Stimulated activated CD4-positive, alpha-beta T cell treated with anti-CD3 and anti-CD28 coated beads, Interleukin-12 subunit alpha, Interleukin-12 subunit beta, amount 100 ng/mL, for 24 hours (primary cell): Measurements from ENCODE around the gene SPIRE1.
"Not testable (repeated sequence)": the region's sequence is repeated elsewhere in the genome, so short reads cannot be mapped to it uniquely, and the experiment has no call there.

Experiments
- DNase-seq, 2 experiments: peaks; one replicate each; pipeline ENCODE4 v3.0.0-alpha.2; 2020; ENCODE audit warnings: low read depth in 2 of 2

SPIRE1 gene

DNA sequence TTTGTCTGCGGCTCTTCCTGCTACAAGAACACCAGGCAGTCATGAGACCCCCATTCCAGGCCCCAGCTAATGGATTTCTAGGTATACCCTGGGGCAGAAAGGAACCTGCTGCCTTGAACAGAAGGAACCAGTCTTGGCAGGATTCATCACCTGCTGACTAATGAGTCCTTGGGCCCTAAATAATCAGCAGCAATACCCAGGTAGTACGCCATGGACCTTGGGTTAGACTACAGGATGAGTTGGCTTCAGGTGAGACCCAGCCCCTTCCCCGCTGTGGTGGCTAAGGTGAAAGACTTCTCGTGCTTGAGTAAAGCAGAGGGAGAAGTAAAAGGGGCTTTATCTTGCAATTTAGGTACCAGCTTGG, 105.0 kb downstream of the SPIRE1 start:
- DNase-seq, result no peak

DNA sequence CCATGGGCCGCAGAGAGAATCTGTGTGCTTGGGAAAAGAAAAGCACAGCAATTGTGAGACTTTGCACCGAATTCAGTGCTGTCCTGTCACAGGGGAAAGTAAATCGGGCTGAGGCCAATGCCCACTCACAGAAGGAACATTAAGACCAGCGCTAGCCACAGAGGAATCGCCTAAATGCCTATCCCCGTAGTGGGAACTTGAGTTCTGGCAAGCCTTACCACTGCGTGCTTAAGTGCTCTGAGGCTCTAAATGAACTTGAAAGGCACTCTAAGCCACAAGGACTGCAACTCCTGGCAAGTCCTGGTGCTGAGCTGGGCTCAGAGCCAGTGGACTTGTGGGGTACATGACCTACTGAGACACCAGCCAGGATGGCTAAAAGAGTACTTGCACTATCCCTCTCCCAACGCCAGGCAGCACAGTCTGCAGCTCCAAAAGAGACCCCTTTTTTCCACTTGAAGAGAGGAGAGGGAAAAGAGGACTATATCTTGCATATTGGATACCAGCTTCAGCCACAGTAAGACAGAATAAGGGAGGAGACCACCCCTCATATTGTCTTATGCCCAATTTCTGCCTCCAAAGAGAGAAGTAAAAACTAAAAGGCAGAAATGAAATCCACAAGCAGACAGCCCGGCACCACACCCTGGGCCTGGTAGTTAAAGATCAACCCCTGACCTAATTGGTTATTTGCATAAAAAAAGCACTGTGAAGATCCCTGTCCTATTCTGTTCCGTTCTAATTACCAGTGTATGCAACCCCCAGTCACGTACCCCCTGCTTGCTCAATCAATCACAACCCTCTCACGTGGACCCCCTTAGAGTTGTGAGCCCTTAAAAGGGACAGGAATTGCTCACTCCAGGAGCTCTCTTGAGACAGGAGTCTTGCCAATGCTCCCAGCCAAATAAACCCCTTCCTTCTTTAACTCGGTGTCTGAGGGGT, 105.7 kb downstream of the SPIRE1 start:
- DNase-seq, result not testable (repeated sequence)

DNA sequence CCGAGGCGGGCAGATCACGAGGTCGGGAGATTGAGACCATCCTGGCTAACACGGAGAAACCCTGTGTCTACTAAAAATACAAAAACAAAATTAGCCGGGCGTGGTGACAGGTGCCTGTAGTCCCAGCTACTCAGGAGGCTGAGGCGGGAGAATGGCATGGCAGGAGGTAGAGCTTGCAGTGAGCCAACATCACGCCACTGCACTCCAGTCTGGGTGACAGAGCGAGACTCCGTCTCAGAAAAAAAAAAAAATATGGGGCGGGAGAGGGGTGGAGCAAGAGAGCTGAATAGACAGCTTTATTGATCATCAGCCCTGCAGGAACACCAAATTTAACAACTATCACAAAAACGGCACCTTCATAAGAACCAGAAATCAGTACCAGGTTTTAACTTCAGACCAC, 106.4 kb downstream of the SPIRE1 start:
- DNase-seq, result not testable (repeated sequence)

DNA sequence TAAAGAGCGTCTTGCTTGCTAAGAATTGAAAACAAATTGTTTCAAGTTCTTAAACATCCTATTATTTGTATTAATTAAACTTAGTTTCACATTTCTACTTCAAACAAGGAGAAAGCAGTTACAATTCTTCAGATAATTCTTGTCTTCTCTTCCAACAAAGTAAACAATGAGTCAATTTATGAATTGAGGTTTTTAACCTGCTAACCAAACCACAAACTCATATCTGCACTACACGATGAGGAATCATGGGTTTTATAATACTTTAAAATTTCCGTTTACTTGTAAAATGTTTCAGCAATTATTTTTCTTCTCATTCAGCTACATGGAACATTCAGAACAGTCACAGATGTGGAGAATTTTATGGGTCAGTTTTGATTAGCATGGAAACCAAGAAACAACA, 114.2 kb downstream of the SPIRE1 start:
- no peak for DNase-seq

DNA sequence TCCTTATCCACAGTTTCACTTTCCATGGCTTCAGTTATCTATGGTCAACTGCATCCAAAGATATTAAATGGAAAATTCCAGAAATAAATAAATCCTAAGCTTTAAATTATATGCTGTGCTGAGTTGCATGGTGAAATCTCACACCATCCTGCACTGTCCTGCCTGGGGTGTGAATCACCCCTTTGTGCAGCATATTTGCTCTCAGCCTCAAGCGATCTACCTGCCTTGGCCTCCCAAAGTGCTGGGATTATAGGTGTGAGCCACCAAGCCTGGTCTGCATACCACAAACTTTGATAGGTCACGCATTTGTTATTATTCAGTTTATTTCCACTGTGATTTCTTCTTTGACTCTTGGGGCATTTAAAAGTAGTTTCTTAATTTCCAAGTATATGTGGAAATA, 117.2 kb downstream of the SPIRE1 start:
- no peak for DNase-seq

DNA sequence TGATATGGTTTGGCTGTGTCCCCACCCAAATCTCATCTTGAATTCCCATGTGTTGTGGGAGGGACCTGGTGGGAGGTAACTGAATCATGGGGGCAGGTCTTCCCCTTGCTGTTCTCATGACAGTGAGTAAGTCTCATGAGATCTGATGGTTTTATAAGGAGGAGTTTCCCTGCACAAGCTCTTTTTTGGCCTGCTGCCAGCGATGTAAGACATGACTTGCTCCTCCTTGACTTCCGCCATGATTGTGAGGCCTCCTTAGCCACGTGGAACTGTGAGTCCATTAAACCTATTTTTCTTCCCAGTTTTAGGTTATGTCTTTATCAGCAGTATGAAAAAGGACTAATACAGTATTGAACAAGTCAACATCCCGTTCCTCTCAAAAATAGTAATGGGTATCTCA, 118.7 kb downstream of the SPIRE1 start:
- not testable (repeated sequence) for DNase-seq

DNA sequence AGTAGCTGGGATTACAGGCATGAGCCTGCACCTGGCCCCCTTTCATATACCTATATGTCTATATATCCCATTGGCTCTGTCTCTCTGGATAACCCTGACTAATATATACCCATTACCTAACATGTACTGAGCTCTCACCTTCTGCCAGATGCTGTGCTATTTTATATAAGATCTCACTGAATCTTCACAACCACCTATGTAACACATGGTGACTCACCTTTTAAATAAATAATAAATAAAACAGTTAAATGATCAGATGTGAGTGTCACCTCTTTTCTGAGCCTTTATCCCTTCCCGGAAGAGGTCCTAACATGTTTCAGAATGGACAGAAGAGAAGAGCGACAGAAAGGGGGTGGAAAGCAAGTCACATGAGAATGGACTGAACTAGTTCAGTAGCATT, 123.1 kb downstream of the SPIRE1 start:
- no peak for DNase-seq

DNA sequence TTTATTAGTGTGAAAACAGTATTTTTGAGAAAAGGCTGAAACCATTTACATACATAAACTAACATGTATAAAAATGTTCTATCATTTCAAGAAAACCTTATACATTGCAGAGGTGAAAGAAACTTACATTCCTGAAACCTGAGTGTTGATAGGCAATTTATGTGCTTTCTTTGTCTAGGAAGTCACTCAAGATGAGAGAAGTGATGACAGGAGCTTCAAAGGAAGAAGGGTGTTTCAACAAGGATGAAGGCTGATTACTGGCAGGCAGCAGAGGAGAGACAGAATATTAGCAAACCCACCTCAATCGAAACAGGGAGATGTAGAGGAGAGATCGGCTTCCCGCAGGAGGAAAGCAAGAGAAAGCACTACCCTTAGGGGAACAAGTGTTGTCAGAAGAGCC, 125.2 kb downstream of the SPIRE1 start:
- no peak for DNase-seq

DNA sequence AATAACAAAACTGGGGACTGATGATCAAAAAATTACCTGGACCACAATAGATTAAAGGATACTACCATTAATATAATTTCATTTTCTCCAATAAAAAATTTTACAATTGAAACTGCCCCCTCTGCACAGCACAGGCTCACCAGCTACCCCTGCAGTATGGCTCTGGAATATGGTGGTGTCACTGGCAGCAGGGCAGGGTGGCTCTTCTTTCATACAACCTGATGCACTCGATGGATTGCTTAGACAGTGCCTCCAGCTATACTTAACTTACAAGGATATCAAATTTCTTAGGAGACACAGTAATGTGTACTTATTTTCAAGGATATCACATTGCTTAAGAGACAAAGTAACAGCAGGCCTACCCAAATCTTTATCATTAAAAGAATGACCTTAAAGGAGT, 126.2 kb downstream of the SPIRE1 start:
- no peak for DNase-seq

DNA sequence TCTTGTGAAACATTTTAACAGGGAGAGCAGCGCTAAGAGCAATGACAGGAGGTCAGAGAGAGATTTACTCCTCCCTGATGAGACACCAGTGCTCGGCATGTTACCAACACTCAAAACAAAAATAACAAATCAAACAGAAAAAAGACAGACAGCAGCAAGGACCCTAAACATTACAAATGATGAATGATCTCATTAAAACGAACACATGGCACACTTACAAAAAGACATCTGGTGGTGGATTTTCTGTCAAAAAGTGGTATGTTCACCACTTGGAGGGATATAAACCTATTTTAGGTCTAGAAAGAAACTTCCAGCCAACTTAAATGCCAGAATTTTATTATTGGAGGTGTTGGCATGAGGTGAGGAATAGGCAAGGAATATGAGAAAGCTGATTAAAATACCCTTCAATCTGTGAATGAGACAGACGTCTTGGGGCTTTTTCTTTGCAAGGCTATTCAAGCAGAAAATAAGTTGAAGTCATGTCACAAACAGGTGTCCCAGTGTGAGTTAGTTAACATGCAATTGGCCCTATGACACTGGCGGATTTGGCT, 137.4 kb downstream of the SPIRE1 start:
- DNase-seq, result no peak

DNA sequence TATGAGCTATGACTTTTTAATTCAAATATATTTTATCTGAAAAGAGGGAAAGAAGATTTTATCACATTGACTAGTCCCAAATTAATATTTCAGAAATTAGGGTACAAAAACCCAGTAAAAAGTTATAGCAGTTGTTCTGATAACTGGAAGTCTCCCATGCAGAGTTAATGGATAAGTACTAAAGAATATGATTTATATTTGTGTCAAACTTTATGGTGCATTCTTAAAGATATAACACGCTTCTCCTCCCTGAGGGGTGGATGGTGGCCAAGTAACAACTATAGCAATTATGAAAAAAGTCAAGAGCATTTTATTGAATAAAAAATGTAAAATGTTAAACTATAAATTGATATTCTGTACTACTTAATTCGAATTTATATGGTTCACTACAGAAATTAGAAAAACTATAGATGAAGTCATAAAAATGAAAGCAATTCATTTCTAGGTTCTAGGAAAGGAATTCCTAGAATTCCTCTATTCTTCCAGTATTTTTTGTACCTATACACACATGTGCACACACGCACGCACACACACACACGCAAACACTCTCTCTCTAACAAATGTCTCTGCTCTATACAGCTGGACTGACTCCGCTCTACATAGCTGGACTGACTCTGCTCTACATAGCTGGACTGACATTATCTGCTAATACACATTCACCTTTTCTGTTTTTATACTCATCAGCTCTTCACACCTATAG, 138.9 kb downstream of the SPIRE1 start:
- DNase-seq, result no peak

DNA sequence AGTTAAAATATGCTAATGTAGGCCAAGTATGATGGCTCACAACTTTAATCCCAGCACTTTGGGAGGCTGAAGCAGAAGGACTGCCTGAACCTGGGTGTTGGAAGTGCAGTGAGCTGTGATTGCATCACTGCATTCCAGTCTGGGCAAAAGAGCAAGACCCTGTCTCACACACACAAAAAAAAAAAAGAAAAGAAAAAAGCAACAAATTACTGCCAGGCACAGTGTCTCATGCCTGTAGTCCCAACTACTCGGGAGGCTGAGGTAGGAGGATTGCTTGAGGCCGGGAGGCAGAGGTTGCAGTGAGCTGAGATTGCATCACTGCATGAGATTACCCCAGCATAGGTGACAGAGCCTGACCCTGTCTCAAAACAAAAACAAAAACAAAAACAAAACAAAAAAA, 139.6 kb downstream of the SPIRE1 start:
- DNase-seq, result no peak

DNA sequence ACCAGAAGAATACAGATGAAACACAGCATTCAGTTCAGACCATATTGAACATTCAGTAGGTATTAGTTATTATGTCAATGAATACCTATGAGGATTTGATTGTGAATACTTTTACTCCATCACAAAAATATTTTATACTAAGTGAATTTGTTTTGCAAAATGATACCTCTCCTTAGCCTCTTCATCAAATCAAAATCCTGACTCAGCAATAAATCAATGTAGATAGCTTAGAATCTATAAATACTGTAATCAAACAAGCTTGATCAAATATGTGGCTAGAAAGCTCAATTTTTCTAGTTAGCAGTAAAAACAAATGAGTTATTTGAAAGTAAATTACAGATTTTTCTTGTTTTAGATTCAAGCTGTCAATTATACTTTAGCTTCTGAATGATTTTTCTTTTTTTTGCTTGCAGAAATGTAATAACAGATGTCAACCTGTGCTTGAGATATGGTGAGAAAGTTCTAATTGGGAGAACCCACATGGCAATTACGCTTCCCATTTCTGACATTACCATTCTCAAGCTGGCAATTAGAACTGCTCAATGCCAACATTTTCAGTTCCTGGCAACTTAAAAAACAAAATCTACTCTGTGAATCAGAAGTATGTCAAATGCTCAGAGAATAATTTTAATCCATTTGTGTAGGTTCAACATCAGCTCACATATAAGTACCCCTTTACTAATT, 140.6 kb downstream of the SPIRE1 start:
- no peak for DNase-seq

DNA sequence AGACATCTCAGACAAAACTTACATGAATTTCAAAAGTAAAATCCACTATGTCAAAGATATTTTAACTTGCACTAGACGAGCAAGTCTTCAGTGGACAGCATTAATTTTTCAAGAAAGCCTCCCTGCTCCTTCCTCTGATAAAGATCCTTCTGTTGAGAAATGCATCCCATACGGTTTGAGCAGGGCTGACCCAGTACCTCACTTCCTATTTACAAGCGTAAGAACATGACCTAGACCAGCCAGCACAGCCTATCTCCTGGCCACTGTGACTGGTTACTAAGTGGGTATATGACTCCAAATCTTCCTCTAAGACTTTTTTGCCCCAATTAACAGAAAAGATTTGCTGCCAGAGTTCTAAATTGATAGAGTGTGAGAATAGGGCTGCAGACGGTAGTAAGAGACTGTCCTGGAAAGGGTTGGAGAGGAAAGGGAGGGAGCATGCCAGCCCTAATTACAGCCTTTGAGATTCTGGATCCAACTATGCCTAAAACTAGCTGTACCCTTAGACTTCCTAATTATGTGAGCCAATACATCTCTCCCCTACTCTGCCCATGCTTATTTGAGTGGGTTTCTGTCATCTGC, 141.8 kb downstream of the SPIRE1 start:
- DNase-seq, result no peak

DNA sequence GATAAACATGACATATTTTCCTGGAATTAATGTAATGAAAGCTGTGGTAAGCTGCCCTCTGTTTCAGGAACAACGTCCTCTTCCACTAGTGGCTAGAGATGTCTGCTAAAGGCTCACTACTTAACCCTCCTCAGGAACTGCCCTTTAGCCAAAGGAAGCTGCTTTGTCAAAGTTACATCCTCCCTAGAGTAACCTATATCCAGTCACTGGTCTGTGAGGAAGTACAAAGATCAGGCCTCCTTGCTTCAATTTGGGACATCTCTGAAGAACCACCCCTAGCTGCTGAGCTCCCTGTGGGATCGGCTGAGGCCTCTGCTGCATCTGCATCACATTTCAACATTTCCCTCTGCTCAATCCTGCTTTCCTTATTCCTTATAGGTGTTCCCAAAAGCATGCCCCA, 142.4 kb downstream of the SPIRE1 start:
- no peak for DNase-seq

DNA sequence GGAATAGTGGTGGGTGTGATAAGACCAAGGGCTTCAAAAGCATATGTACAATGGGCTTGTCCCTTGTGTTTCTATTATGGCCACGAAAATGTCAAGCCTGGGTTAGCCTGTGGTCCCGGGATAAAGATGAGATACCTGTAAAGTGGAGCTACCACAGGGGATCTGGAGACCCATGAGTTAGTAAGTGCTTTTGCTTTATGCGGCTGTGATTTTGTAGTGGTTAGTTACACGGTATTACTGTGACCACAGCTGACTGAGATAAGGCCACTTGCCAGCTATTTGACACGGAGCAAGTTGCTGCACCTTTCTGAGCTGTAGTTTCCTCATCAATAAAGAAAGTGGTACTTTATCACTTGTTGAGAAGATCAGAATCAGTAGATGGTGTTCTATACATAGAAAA, 150.9 kb downstream of the SPIRE1 start:
- no peak for DNase-seq

DNA sequence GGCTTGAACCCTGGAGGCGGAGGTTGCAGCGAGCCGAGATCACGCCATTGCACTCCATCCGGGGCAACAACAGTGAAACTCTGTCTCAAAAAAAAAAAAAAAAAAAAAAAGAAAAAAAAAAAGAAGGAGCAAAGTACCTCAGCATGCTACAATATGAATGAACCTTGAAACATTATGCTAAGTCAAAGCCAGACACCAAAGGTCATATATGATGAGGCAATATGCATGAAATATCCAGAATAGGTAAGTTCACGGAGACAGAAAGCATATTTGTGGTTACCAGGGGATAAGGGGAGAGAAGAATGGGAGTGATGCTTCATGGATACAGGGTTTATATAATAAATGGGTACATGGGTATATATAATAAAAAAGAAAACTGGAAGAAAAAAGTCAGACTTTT, 156.9 kb downstream of the SPIRE1 start:
- no peak for DNase-seq

DNA sequence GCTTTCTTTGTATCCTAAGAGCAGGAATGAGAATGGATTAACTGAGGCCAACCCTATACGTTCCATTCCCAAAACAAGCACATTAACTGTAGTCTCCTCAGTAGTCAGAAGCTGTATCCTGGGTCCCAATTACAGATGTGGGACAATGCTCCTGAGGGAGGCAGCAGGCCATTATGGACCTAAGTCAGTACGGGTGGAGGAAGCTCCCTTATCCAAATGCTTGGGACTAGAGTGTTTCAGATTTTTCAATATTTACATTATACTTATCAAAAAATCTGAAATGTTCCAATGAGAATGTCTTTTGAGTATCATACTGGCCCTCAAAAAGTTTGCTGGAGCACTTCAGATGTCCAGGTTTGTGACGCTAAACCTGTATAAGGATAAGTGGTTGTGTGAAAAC, 160.1 kb downstream of the SPIRE1 start:
- no peak for DNase-seq

DNA sequence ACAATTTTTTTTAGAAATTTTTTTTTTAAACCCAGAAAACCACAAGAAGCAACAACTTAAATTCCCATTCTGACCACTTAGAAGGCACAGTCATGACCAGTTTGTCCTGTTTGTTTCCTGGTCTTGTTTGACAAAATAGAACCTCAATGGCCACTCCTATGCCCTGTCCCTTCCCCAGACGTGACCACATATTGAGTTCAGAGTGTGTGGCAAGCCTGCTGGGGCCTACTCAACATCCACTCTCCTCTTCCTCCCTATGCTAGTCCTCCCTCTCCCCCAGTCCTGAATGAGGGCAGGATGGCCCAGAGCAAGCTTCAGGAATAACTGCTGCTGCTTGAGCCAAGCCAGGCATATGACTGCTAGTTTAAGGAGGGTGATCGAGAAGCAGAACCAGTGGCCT, 160.6 kb downstream of the SPIRE1 start:
- no peak for DNase-seq

DNA sequence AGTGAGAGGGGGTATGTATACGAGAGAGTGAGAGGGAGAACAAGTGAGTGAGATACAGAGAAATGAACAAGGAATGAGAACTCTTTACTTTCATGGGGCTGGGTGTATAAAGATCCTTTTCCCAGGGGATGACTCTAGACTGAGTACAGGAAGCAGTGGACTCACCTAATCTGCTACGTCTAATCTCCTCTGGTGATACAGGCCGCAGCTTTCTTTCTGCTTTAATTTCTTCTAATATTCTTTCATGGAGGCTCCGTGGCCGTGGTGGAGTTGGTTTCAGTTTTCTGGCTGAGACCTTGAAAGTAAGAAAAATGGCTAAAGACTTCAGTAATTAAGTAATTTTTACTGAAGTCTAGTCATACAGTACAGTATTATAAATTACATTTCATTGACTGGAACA, 165.0 kb downstream of the SPIRE1 start:
- DNase-seq, result no peak

DNA sequence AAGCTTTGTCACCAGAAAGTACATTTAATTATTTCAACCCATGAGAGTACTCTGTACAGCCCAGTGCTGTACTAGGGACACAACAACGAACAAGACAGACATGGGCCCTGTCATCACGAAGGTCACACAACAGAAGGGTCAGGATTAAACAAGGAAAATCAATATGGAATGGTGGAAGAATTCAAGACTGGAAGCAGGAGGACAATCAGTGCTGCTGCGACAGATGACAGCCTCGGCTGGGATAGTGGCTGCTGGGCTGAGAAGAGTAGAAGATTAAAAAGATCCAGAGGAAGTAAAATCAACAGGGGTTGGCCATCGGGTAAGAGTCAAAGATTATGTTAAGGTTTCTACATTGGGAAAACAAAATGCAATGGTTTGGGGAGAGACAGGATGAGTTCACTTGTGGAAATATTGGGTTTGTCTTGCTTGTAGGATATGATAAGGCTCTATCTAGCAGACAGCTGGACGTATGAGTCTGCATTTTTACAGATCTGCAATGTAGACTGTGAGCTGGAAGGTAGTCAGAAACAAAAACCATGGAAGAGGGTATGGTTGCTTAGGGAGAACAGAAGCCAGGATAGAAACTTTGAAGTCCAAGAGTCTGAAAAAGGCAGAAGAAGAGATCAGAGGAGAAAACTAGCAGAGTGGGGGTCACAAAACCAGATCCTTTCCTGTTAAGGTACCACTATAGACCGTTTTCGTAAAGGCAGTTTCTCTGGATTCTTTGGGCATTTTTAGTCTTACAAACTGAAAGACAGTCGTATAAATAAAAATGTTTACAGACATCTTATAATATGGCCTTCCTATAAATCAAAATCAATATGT, 166.1 kb downstream of the SPIRE1 start:
- DNase-seq, result no peak
